ENCODE measurements around the gene TNFRSF1B.

The TNFRSF1B gene

GRCh38 chr1:12142141-12142823, 24.5 kb upstream of the TNFRSF1B start:
- no peak for DNase-seq

GRCh38 chr1:12142891-12143630, 23.7 kb upstream of the TNFRSF1B start:
- DNase-seq, result peak in 1 of 2 donors; percentile 52

GRCh38 chr1:12143631-12144155, 23.1 kb upstream of the TNFRSF1B start:
- peak; percentile 36 to 75 for DNase-seq

- no peak for DNase-seq
Measured at GRCh38 chr1:12144236-12144635, 22.6 kb upstream of the TNFRSF1B start.

DNA sequence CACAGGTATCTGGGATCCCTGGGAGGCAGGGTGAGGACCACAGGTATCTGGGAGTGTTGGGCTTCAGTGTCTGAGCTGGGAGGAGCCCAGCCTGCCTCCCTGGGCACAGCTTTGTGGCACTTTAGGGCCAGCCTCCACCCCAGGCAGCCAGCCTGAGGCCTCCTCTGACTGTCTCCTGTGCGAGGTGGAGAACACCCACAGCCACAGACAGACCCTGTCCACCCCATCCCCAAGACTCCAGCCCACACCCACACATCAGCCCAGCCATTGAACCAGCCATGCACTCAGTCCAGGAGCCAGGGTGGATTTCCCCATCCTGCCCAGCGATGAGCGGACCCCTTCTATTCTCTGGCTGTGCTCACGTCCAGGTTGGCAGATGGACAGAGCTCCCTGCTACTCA, 21.8 kb upstream of the TNFRSF1B start:
- DNase-seq, result no peak

- DNase-seq, result no peak
Measured at GRCh38 chr1:12145616-12146342, 21.0 kb upstream of the TNFRSF1B start.

- no peak for DNase-seq
Measured at GRCh38 chr1:12146343-12147112, 20.3 kb upstream of the TNFRSF1B start.

- DNase-seq, result no peak
Measured at GRCh38 chr1:12147201-12147701, 19.5 kb upstream of the TNFRSF1B start.

- DNase-seq, result no peak
Measured at GRCh38 chr1:12148160-12148957, 18.4 kb upstream of the TNFRSF1B start.

GRCh38 chr1:12148958-12149790, 17.6 kb upstream of the TNFRSF1B start:
- DNase-seq, result no peak

DNA sequence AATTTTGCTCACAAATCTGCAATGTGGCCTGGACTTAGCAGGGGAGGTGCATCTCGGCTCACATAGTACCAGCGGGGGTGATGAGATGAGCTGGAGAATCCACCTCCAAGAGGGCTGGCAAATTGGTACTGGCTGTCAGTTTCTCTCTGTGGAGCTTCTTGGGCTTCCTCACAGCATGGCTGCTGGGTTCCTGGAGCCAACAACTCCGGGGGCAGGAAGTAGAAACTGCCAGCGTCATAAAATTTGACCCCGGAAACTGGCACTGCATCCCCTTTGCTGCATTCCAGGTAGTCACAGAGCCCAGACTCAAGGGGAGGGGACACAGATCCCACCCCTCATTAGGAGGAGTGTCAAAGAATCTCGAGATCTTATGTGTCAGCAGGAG, 17.0 kb upstream of the TNFRSF1B start:
- no peak for DNase-seq

GRCh38 chr1:12150456-12151200, 16.2 kb upstream of the TNFRSF1B start:
- peak; percentile 52 to 67 for DNase-seq

DNA sequence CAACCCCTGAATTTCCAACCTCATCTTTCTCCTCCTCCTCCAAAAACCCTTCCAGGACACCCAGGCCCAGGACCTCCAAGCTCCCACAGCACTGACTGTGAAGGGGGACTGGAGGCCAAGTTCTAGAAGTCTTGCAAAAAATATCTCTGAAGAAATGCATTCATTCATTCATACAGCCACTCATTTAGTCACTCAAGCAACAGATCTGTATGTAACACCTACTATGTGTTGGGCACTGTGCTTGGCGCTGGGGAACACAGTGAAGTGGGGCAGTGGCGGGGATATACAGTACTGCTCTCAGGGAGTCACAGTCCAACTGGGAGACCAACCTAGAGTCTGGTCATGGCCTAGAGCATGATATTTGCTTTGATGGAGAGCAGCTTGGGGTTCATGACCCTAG, 15.3 kb upstream of the TNFRSF1B start:
- DNase-seq, result no peak

DNA sequence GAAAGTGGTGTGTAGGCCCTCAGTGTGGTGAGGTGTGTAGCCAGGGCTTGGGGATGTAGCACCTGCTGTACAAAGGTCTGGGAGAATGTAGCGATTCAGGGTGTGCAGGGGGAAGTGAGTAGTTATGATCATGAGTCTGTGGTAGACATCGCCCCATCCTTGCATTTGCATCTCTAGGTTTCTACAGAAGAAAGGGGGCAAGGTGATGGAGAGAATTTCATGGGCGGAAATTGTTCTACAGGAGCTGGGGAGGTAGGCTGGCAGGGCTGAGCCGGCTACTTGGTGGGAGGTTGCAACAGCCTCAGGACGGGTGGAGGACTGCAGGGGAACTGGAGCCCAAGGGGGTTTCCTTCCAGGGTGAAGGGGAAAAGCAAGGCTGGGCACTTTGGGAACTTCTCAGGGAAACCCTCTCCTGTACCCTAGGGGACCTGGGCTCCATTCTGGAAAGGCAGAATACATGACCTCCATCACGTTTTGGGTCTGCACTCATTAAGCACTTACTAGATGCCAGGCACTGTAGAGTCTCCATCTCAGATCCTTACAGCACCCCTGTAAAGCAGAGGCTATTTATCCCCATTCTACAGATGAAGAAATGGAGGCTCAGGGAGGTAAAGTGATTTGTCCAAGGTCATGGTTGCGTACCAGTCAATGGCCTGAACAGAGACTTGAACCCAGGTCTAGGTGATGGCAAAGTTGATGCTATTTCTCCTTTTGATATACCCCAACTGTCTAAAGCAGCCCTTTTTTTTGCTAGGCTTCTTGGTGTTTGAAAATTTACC, 14.5 kb upstream of the TNFRSF1B start:
- peak; percentile 23 to 75 for DNase-seq

GRCh38 chr1:12153181-12153785, 13.5 kb upstream of the TNFRSF1B start:
- DNase-seq, result peak; percentile 62 to 88

DNA sequence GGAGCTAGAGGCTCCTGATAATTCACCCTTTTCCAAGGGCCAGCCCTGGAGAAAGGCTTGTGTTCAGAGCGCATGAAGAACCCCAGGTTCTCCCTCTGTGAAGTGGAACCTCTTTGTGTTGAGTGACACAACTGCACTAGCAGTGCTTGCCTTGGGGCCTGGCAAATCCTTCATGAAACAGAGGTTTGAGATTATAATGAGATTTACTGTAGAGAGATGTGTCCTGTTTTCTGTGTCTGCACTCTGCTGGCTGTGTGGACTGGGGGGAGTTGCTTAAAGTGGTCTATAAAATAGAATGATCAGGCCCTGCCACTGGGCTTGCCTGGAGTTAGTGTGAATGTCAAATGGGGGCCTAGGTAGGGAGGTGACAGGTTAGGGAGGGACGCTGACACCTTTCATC, 11.5 kb upstream of the TNFRSF1B start:
- no peak for DNase-seq

DNA sequence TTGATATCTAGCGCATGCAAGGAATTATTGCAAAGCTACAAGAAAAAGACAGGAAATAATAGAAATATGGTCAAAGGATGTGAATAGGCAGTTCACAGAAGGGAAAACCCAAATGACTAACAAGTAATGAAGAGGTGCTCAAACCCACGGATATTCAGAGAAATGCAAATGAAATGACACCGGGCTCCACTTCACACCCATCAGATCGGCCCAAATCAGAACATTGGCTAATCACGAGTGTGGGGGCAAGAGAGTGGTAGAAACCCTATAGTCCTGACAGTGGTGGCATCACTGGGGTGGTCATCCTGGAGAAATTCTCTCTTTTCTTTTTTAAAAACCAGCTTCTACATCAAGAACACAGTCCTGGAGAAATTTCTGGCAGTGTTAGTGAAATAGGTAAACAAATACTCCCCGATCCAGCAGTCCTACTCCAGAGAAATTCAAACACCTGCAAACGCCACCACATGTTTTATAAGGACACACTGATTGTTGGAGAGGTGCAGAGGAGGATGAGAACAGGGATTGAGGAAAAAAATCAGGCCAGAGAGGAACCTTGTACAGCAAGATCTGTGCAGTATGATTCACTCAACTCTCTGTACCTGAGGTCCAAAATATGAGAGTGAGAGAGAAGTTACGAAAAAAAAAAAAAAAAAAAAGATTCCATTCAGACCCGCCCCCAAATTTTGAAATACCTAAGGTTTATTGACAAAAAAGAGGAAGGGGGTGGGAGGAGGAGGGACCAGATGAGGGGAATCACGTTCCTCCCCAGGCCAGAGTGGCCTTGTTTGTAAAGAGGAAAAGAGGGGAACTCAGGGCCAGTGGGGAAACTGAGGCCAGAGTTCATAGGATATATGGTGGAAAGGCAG, 9.2 kb upstream of the TNFRSF1B start:
- peak; percentile 47 to 71 for DNase-seq

All from CD4-positive, alpha-beta T cell treated with Interleukin-4 for 1 hour (primary cell).